Measurements from ENCODE around the gene CHD8. TPM values are rescaled to one million over a fixed set of nuclear protein-coding genes. Genes with fewer than 3 reads are reported as not detected.
A peak's percentile ranks its signal among the peaks of the same experiment; 100 is the strongest.

CHD8 gene
- total and polyA plus RNA-seq, 12 donors, result 19.4 to 47.5 (median 37.3) TPM

DNA sequence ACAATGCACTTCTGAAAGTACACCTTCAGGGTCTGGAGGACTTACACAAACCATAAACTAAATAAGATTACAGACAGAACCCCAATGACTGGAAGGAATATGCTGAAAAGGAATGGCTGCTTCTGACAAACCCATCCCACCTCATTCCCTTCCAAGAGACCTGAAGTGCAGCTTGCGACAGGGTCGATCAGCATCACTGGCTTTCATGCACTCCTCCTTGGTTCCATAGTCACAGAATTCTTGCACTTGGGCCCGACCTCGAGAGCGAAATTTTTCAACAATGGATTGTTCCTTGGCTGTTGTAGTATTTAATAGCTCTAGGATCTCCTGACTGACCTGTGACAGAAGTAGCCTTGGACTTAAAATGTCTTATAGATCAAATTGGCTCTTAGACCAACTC lies 45.6 kb upstream of the CHD8 start:
- H3K4me3 ChIP-seq, result no peak overlapping the region
- no peak overlapping the region for H3K27ac ChIP-seq
- no peak for DNase-seq
- no peaks in the 10 kb centered on the region for H3K9me3 ChIP-seq
- intact Hi-C loops (cut with DNase I), result loop anchor here in 3 of 10 donors (2.0 to 10.0 kb wide), 3 partner anchors 53 to 56 kb away; no protein-coding TSS in a partner anchor
- TF ChIP-seq, protein P1, sequence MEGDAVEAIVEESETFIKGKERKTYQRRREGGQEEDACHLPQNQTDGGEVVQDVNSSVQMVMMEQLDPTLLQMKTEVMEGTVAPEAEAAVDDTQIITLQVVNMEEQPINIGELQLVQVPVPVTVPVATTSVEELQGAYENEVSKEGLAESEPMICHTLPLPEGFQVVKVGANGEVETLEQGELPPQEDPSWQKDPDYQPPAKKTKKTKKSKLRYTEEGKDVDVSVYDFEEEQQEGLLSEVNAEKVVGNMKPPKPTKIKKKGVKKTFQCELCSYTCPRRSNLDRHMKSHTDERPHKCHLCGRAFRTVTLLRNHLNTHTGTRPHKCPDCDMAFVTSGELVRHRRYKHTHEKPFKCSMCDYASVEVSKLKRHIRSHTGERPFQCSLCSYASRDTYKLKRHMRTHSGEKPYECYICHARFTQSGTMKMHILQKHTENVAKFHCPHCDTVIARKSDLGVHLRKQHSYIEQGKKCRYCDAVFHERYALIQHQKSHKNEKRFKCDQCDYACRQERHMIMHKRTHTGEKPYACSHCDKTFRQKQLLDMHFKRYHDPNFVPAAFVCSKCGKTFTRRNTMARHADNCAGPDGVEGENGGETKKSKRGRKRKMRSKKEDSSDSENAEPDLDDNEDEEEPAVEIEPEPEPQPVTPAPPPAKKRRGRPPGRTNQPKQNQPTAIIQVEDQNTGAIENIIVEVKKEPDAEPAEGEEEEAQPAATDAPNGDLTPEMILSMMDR (IDR thresholded peaks at IDR 0.05), result no peak
- no peak for ATAC-seq
- H3K36me3 ChIP-seq, result peaks cover 0 to 80% (median 53%) of the 10 kb centered on the region in 9 donors
- no peaks in the 10 kb centered on the region for H3K27me3 ChIP-seq
- H3K4me1 ChIP-seq, result peaks cover 0 to 12% (median 0%) of the 10 kb centered on the region in 9 donors
- 90 to 95% methylated on average over 5 of the region's 5 CpGs for WGBS, 2 donors

DNA sequence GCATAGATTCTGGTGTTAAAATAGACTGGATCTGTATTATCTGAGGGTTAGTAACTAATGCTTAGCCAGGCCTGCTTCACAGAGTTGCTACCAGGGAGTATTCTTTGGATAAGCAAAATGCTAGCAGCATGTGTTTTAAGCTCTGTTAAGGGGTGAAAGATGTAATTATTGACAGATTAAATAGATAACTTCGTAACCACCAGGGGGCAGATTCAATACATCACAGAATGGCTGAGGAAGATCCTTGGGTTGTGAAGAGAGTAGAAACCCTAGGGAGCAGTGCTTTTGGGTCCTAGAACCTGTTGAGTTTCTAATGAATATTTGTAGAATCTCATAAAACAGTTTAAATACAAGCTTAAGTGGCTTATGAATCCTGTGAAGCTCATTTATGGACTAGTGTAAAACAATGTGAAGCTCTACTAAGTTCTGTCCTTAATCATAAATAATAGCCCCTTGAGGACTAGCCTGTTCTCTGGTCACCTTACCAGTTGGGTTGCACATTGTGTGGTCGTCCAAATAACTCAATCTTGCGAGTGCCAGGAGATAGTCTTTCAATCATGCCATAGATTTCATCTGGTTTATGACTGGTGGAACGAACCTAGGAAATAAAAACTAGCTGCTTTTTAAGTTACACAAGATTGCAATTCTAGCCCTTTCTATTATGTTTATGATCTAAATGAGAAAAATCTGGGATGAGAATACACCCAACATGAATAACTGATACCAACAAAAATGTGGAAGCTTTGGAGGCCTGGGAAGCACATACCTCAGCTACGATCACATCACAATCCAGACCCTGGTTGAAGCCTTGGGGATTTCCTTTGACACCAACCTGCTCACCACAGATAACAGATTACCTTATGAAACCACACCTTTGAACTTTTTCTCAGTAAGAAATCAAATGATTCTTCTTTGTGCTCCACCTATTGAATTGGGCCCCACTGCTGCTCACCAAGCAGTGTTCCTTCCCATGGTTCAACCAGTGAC lies 42.9 kb upstream of the CHD8 start:
- TF ChIP-seq, protein P1 (IDR thresholded peaks at IDR 0.05), result peak; percentile 6 to 61 (median 49)
- Histone ChIP-seq H3K27ac (no peak overlapping the region), H3K36me3 (peaks cover 0 to 100% (median 73%) of the 10 kb centered on the region in 9 donors), H3K4me1 (no peaks in the 10 kb centered on the region), H3K9me3 (no peaks in the 10 kb centered on the region), H3K27me3 (no peaks in the 10 kb centered on the region), H3K4me3 (no peak overlapping the region)
- whole genome bisulfite sequencing, 2 donors, result 68 to 74% methylated on average over 5 of the region's 5 CpGs
- intact Hi-C loops (cut with DNase I), result loop anchor here in 6 of 10 donors (2.0 to 10.0 kb wide), 3 partner anchors 56 to 58 kb away; no protein-coding TSS in a partner anchor
- no peak for DNase-seq
- ATAC-seq, result peak in 4 of 8 donors; percentile 22 to 32 (median 24)

GRCh38 chr14:21496453-21496852 lies 40.5 kb upstream of the CHD8 start:
- Histone ChIP-seq H3K9me3 (no peaks in the 10 kb centered on the region), H3K36me3 (peaks cover 0 to 100% (median 78%) of the 10 kb centered on the region in 9 donors), H3K4me1 (no peaks in the 10 kb centered on the region), H3K4me3 (no peak overlapping the region), H3K27me3 (no peaks in the 10 kb centered on the region), H3K27ac (no peak overlapping the region)
- intact Hi-C loops (cut with DNase I), result loop anchor here in 5 of 10 donors (5.0 to 10.0 kb wide), 2 partner anchors 58 to 61 kb away; no protein-coding TSS in a partner anchor
- 86 to 95% methylated on average over 2 of the region's 2 CpGs for whole genome bisulfite sequencing, 2 donors
- ATAC-seq (peak in 4 of 8 donors; percentile 16 to 55 (median 26)), DNase-seq (no peak)
- TF ChIP-seq, protein P1 (IDR thresholded peaks at IDR 0.05), result no peak

DNA sequence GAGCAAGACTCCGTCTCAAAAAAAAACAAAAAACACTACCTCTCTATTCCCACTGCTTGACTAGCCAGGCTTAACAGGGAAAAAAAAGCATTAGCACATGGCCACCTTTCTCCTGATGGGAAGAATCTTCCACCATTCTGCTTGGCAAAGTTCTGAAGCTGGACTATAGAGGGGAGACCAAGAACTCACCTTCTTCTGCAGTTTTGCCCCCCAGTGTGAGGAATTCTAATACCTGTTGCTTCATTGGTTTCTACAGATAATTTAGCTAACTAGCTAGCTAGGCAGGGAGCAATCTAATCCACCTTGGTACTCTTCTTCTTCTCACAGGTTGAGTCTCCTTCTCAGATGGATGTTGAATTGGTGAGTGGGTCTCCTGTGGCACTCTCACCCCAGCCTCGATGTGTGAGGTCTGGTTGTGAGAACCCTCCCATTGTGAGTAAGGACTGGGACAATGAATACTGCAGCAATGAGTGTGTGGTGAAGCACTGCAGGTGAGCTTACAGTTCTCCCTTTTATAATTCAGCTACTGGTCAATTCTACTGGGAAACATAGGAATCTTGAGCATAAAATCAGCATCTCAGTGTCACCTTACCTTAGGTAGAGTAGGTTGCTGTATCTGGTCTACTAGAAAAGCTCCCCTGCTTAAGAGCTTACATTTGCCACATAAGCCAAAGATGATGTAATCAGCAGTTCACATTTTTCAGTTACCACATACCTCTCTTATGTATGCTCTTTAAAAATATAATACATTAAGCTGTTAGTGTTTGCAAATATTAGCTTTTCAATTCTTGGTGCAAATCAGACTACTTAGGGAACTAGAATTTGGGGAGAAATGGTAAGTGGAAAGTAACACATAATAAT lies 39.2 kb upstream of the CHD8 start:
- Histone ChIP-seq H3K27me3 (no peaks in the 10 kb centered on the region), H3K36me3 (peaks cover 0 to 100% (median 80%) of the 10 kb centered on the region in 9 donors)
- DNase-seq, result no peak

More for the DNA sequence above, 39.2 kb upstream of the CHD8 start:
- Histone ChIP-seq H3K9me3 (no peaks in the 10 kb centered on the region), H3K27ac (no peak overlapping the region), H3K4me3 (no peak overlapping the region), H3K4me1 (no peaks in the 10 kb centered on the region)
- intact Hi-C loops (cut with DNase I), result loop anchor here in 5 of 10 donors (5.0 to 10.0 kb wide), 2 partner anchors 60 to 62 kb away; no protein-coding TSS in a partner anchor
- WGBS, 2 donors, result 90 to 91% methylated on average over 2 of the region's 2 CpGs
- TF ChIP-seq, protein P1 (IDR thresholded peaks at IDR 0.05), result no peak
- no peak for ATAC-seq

Measured in heart right ventricle (tissue), 16 donors.